Activated CD4-positive, alpha-beta T cell treated with anti-CD3 and anti-CD28 coated beads, Interleukin-2, amount 50 U/mL, for 1 hour (primary cell): ENCODE results near the gene SLC13A3.

Experiments
- DNase-seq: peaks from one replicate; pipeline ENCODE4 v3.0.0-alpha.2; 2020

Gene SLC13A3

GRCh38 chr20:46651091-46651962 lies at the start of gene SLC13A3:
Gene SLC13A3 (minus strand): TSS chr20:46651459. CDS start chr20:46651421, 38 bp downstream.
- no peak for DNase-seq

GRCh38 chr20:46701057-46701456 lies 49.8 kb upstream of the SLC13A3 start:
- no peak for DNase-seq

GRCh38 chr20:46700481-46700880 lies 49.2 kb upstream of the SLC13A3 start:
- no peak for DNase-seq

GRCh38 chr20:46699651-46700359 lies 48.5 kb upstream of the SLC13A3 start:
- DNase-seq = no peak

DNA sequence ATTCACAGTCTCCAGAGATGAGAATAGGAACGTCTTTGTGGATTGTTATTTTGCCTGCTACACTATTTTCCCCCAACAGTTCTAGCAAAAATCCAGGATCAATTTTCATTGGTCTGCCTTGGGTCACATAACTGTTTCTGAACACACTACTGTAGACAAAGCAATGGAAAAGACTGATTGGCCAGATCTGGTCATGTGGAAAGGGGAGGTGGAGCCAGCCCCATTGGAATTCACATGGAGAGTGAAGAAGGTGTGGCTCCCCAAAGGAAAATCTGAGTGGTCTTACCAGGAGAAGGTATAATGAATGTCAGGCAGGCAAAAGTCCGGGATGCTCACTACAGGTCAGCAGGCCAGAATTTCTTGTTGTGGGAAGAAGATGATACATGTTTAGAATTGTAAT lies 47.5 kb upstream of the SLC13A3 start:
- no peak for DNase-seq

- DNase-seq = no peak
These were observed 45.6 kb upstream of the SLC13A3 start for GRCh38 chr20:46696791-46697279.

DNA sequence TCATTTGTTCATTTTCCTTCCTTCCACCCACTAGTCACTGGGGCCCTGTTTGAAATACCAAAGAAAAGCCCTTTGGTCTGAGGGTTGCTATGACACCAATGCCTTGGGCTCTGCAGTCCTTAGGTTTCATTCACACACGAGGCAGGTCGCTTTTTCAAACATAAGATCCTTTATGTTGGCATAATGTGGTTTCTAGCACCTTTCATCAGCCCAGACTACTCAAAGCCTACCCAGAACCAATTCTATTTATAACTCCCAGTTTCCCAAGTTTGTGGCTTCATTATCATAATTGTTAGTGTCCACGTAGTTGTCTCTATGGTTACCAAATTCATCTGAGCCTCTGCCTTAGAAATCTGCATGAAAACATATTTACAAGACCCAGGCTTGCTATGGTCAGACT lies 44.6 kb upstream of the SLC13A3 start:
- DNase-seq = no peak

- no peak for DNase-seq
These were observed 43.2 kb upstream of the SLC13A3 start for GRCh38 chr20:46694484-46694883.

DNA sequence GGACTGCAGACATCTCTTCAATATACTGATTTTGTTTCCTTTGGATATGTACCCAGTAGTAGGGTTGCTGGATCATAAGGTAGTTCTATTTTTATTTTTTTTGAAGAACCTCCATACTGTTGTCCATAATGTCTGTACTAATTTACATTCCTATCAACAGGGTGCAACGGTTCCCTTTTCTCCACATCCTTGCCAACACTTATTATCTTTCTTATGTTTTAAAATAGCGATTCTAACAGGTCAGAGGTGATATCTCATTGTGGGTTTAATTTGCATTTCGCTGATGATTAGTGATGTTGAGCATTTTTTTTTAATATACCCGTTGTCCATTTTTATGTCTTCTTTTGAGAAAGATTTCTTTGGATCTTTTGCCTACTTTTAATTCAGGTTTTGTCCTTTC lies 39.9 kb upstream of the SLC13A3 start:
- DNase-seq = no peak

DNA sequence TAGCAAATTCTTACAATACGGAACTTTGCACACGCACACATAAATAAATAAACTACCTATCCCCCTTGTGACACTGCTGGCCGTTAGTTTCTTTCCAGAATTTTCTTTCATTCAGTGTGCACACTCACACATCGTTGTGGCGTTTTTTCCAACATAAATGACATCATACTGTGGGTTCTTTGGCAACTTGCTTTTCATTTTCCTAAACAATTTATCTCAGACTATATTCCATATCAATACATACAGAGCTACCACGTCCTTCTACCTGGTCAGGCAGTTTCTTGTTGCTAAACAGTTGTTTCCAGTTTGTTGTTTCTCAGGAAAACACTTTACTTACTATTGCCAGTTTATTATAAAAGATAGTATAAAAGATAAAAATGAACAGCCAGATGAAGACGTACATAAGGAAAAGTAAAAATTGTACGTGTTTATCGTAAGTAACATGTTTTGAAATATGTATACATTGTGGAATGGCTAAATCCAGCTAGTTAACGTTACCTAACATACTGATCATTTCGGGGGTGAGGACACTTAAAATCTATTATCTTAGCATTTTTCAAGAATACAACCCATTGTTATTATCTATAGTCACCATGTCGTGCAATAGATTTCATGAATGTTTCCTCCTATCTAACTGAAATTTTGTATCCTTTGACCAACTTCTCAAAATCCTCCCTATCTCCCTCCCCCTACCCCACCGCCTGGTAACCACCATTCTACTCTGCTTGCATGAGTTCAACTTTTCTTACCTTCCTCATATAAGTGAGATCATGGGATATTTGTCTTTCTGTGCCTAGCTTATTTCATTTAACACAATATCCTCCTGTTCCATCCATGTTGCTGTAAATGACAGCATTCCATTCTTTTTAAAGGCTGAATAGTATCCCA lies 39.2 kb upstream of the SLC13A3 start:
- DNase-seq = no peak

GRCh38 chr20:46689754-46690085 lies 38.5 kb upstream of the SLC13A3 start:
- DNase-seq = no peak

- peak; percentile 93 for DNase-seq
These were observed 38.0 kb upstream of the SLC13A3 start, which contains the start of gene TP53RK for GRCh38 chr20:46689082-46689753. Gene TP53RK (minus strand): TSS chr20:46689444. CDS start chr20:46689414, 30 bp downstream.

DNA sequence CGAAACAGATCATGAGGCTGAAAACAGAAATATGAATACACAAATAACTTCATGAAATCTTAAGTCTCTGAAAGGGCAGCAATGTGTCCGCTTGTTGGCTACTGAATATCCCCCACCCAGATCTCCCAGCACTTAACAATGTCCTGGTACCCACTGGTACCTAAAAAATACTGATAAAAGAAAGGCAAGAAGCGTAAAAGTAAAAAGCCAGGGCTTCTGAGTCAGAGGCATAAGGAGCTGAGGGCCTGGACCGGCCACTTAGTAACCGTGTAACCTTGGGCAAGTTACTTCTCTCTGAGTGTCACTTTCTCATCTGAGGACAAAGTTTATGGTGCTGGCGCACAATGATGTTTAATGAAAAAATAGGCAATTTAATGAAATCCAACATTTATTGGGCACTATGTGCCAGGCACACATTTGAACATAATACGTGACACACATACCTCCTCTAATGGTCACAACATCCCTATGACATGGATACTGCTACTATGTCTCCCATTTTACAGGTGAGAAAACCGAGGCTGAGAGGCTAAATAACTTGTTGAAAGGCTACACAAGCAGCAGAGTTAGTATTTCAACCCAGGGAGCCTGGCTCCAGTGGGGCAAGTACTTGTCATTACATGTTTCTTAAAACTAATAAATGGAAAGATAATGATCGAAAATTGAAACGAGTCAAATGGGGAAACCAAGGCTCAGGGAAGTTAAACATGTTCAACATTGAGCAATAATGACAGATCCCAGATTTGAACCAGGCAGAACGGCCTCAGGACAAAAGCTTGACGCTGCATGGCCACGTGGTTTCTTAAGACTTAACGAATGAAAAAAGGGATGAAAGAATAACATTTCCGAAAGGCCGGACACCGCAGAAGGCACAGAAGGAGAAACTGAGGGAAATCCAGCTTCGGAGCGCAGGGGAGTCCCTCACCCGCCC lies 37.2 kb upstream of the SLC13A3 start:
- no peak for DNase-seq

- DNase-seq = no peak
These were observed 32.9 kb upstream of the SLC13A3 start for GRCh38 chr20:46683939-46684750.

- no peak for DNase-seq
These were observed 32.3 kb upstream of the SLC13A3 start for GRCh38 chr20:46683668-46683938.

DNA sequence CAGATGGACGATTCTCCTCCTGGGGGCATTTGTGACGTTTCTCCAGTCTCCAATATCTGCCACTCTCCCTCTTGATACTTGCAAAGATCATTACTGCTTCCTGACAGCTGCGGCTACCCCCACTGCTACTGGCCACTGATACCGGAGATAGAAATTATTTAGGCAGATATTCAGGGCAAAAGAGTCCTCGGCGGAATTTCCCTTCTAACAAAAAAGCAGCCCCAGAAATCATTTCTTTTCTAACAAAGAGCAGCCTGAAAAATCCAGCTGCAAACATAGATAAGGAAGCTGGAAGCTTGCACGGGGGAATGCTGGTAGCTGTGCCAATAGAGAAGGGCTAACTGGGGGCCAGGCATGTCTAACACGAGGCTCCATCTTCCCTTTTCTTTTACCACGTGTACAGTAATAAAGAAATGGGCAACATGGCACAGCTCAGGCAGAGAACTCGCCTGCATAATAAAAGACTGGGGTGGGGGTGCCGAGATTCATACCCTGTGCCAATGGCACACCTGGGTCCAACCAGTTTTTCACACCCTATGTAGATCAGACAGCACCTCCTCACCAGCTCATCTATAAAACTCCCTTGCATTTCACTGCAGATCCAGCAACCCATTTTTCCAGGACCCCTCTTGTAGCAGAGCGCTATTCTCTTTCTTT lies 31.9 kb upstream of the SLC13A3 start:
- no peak for DNase-seq

- no peak for DNase-seq
These were observed 31.0 kb upstream of the SLC13A3 start for GRCh38 chr20:46682063-46682821.

DNA sequence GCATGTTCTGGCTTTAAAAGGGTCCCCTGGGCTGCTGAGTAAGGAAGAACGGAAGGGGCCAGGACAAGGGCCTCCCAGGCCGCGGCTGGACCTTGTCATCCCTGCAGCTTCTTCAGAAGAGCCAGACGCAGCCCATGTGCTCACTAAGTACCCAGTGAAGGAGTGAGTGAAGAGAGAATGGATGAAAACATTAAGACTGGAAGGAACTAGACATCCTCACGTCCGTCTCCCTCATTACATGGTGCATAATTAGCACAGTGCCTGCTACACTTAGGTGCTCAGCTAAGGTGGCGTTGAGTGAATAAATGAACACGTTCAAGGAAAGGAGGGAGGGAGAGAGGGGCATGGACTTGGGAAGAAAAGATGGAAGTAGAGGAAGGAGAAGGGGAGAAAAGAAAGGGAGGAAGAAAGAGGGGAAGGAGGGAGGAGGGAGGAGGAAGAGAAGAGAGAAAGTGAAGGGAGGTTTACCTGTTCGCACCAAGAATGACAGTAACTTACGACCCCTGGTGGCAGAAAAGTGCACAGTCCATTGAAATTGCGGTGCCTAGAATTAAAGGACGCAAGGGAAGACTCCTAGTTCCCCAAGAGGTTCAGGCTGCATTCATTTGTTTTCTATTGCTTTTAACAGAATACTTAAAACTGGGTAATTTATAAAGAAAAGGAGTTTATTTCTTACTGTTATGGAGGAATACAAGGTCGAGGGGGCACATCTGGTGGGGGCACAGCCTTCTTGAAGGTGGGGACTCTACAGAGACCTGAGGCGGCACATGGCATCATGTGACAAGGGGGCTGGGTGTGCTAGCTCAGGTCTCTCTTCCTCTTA lies 30.0 kb upstream of the SLC13A3 start:
- DNase-seq = peak; percentile 64
